Adrenal gland (tissue), 12 donors: ENCODE results near the gene SYNJ2. TPM values are rescaled to one million over a fixed set of nuclear protein-coding genes. Genes with fewer than 3 reads are reported as not detected.
A peak's percentile ranks its signal among the peaks of the same experiment; 100 is the strongest.

ENCODE experiments used
- DNase-seq, 7 donors: peaks; one replicate each; pipeline ENCODE4 v3.0.0-alpha.2; 2019 to 2020
- H3K27ac ChIP-seq, 5 donors: fragments of 200-600 bp; sonication (generic) in 4 of 5; 1 replicate in 3 of 5; 2 replicates in 2 of 5; pipeline versions ENCODE4 v1.5.1 to v1.8.0; 2016 to 2020; ENCODE audit warnings: mild to moderate bottlenecking in 1 of 5
- H3K27me3 ChIP-seq: fragments of 200-600 bp; 2 replicates; pipeline ENCODE4 v1.8.0; 2021
- H3K36me3 ChIP-seq, 2 donors: fragments of 200-600 bp; replicated peaks in 1 of 2; 1 replicate in 1 of 2; 2 replicates in 1 of 2; pipeline versions ENCODE4 v1.5.1 to v1.8.0; 2018 to 2022
- H3K4me1 ChIP-seq, 2 donors: fragments of 200-600 bp; replicated peaks in 1 of 2; 1 replicate in 1 of 2; 2 replicates in 1 of 2; pipeline versions ENCODE4 v1.5.1 to v1.8.0; 2018 to 2021
- H3K4me3 ChIP-seq, 4 donors: fragments of 200-600 bp; sonication (generic) in 3 of 4; one replicate each; pipeline ENCODE4 v1.5.1; 2016 to 2018
- H3K9me3 ChIP-seq, 3 donors: fragments of 200-600 bp; sonication (generic) in 1 of 3; replicated peaks in 1 of 3; 1 replicate in 2 of 3; 2 replicates in 1 of 3; pipeline versions ENCODE4 v1.5.1 to v1.8.0; 2016 to 2021
- CTCF ChIP-seq, 6 experiments: fragments of 450-650 bp in 4 of 6; fragments of 200-600 bp in 2 of 6; sonication (generic) in 1 of 6; IDR thresholded peaks; 1 replicate in 5 of 6; 2 replicates in 1 of 6; pipeline versions ENCODE4 v1.5.1 to v1.8.0; 2016 to 2021; ENCODE audit warnings: antibody characterized with exemption in 6 of 6, mild to moderate bottlenecking in 2 of 6, moderate library complexity in 1 of 6
- POLR2A ChIP-seq, 2 donors: fragments of 450-650 bp; IDR thresholded peaks; one replicate each; pipeline ENCODE4 v1.6.1; 2017; ENCODE audit warnings: antibody characterized with exemption in 2 of 2, mild to moderate bottlenecking in 2 of 2, moderate library complexity in 1 of 2
- WGBS, 4 donors: extraction: QIAGEN DNeasy Blood & Tissue Kit in 2 of 4; methylation state at CpG; one replicate each; pipeline versions ENCODE4 v1.1.5 to v1.1.7; 2013 to 2017; 5-methylcytosine and 5-hydroxymethylcytosine counted together
- intact Hi-C, 2 donors: fragments of 100-400 bp; cut with DNase I; formaldehyde crosslinking; loops; one replicate each; pipeline versions ENCODE4 v1.14.1 to v1.15.0; 2022 to 2023
- polyA plus RNA-seq, 3 donors: library from polyadenylated mRNA; stranded (reverse); fragments of 200-250 nt in 2 of 3; fragments of 350-450 nt in 1 of 3; fragmentation: Illumina TruSeq in 1 of 3; extraction: RNeasy Lipid Tissue Mini Kit (QIAGEN cat#74804) in 1 of 3; gene quantifications; one replicate each; pipeline ENCODE4 v1.2.3, GENCODE V29; 2013 to 2014
- total RNA-seq, 9 donors: library from RNA; depleted of rRNA in 4 of 9; stranded (reverse); fragments of >200 nt in 4 of 9; fragments of 120-200 nt in 1 of 9; fragmentation: NEBNext Ultra II Directional in 1 of 9; extraction: Animal tissue kit (Norgen Biotek cat#: 25700) in 1 of 9; gene quantifications; one replicate each; pipeline versions ENCODE4 v1.1.0 to v1.2.4, GENCODE V29; 2013 to 2023
- donor health status: healthy with polysubstance abuse.
- donor health status: Bipolar disorder and iron deficiency.
- donor health status: DM: yes; HTN: yes; CAD: no.
- donor health status: DM: no; HTN: no; CAD: no.
- donor health status: DM: no; HTN: no; CAD: no.
- donor health status: DM: yes; HTN: yes; CAD: no.

SYNJ2 gene
- total and polyA plus RNA-seq, 12 donors, result 1.6 to 20.5 (median 12.8) TPM

- intact Hi-C loops, result no loop called here
- no peaks in the 10 kb centered on the region for H3K9me3 ChIP-seq
- no peak overlapping the region for H3K4me3 ChIP-seq
- H3K27ac ChIP-seq, result peak overlapping the region in 1 of 5 donors; percentile 51
- H3K36me3 ChIP-seq, result no peaks in the 10 kb centered on the region
- TF ChIP-seq CTCF (IDR thresholded peaks at IDR 0.05) (no peak), POLR2A (IDR thresholded peaks at IDR 0.05) (no peak)
- no peaks in the 10 kb centered on the region for H3K27me3 ChIP-seq
- WGBS, 4 donors, result 96 to 99% (median 97%) methylated on average over 9 to 30 of the region's 30 CpGs
- DNase-seq, result peak in 2 of 7 donors; percentile 14 to 36
- peaks cover 0 to 10% of the 10 kb centered on the region in 2 donors for H3K4me1 ChIP-seq
Observed at GRCh38 chr6:158033077-158033750, 51.6 kb downstream of the SYNJ2 start.

GRCh38 chr6:158033751-158034702, 52.4 kb downstream of the SYNJ2 start:
- H3K9me3 ChIP-seq, result no peaks in the 10 kb centered on the region
- H3K4me3 ChIP-seq, result no peak overlapping the region
- intact Hi-C loops, result no loop called here
- no peaks in the 10 kb centered on the region for H3K36me3 ChIP-seq
- H3K4me1 ChIP-seq, result peaks cover 0 to 10% of the 10 kb centered on the region in 2 donors
- 71 to 80% (median 79%) methylated on average over 14 of the region's 14 CpGs for WGBS, 4 donors
- peak overlapping the region in 2 of 5 donors; percentile 17 to 51 for H3K27ac ChIP-seq
- DNase-seq, result peak in 2 of 7 donors; percentile 12 to 45
- TF ChIP-seq CTCF (IDR thresholded peaks at IDR 0.05) (no peak), POLR2A (IDR thresholded peaks at IDR 0.05) (no peak)
- no peaks in the 10 kb centered on the region for H3K27me3 ChIP-seq

GRCh38 chr6:158036261-158036660, 54.6 kb downstream of the SYNJ2 start:
- H3K36me3 ChIP-seq, result no peaks in the 10 kb centered on the region
- H3K27me3 ChIP-seq, result no peaks in the 10 kb centered on the region
- H3K4me1 ChIP-seq, result peaks cover 15 to 27% of the 10 kb centered on the region in 2 donors
- DNase-seq, result no peak
- no peaks in the 10 kb centered on the region for H3K9me3 ChIP-seq
- H3K4me3 ChIP-seq, result no peak overlapping the region
- H3K27ac ChIP-seq, result no peak overlapping the region
- intact Hi-C loops, result no loop called here
- no peak for TF ChIP-seq POLR2A (IDR thresholded peaks at IDR 0.05)
- TF ChIP-seq CTCF (IDR thresholded peaks at IDR 0.05), result no peak
- 84 to 98% (median 96%) methylated on average over 3 of the region's 3 CpGs for WGBS, 4 donors

- no peaks in the 10 kb centered on the region for H3K9me3 ChIP-seq
- TF ChIP-seq CTCF (IDR thresholded peaks at IDR 0.05) (no peak), POLR2A (IDR thresholded peaks at IDR 0.05) (no peak)
- H3K4me1 ChIP-seq, result peaks cover 22 to 29% of the 10 kb centered on the region in 2 donors
- intact Hi-C loops, result no loop called here
- H3K27me3 ChIP-seq, result no peaks in the 10 kb centered on the region
- DNase-seq, result peak in 3 of 7 donors; percentile 9 to 42 (median 13)
- H3K4me3 ChIP-seq, result no peak overlapping the region
- H3K36me3 ChIP-seq, result no peaks in the 10 kb centered on the region
- 95 to 98% (median 97%) methylated on average over 12 of the region's 12 CpGs for WGBS, 4 donors
- no peak overlapping the region for H3K27ac ChIP-seq
Observed at GRCh38 chr6:158037021-158037420, 55.4 kb downstream of the SYNJ2 start.
